PFSK-1 (cell line): Measurements from ENCODE around the gene TGOLN2.

Experiments used
- FOXP2 ChIP-seq: optimal IDR thresholded peaks from 2 replicates; pipeline ENCODE3; 2011; ENCODE audit warnings: borderline replicate concordance, control low read depth, inconsistent platforms; ENCODE audit not compliant: insufficient read depth; ENCODE audit errors: extremely low read length, extremely low read depth
- POLR2AphosphoS5 ChIP-seq: IDR thresholded peaks from 2 replicates; pipeline ENCODE4 v1.6.1; 2012; ENCODE audit warnings: low read depth, mild to moderate bottlenecking, control low read depth, low read length, moderate library complexity
- SIN3A ChIP-seq: IDR thresholded peaks from 2 replicates; pipeline ENCODE4 v1.6.1; 2012; ENCODE audit warnings: mild to moderate bottlenecking, low read length, moderate library complexity, borderline replicate concordance; ENCODE audit not compliant: insufficient read depth
- TAF1 ChIP-seq: IDR thresholded peaks from 2 replicates; pipeline ENCODE4 v1.6.1; 2012; ENCODE audit warnings: low read length, control low read depth, borderline replicate concordance; ENCODE audit not compliant: insufficient read depth
- TF ChIP-seq, protein P1 (sequence below), 2 experiments: IDR thresholded peaks; 2 replicates each; pipeline versions ENCODE4 v1.6.1 to v1.8.0; 2011 to 2012; ENCODE audit warnings: low read depth in 2 of 2, low read length in 2 of 2, control low read depth in 1 of 2, inconsistent platforms in 1 of 2, mild to moderate bottlenecking in 1 of 2, moderate library complexity in 1 of 2; ENCODE audit not compliant: insufficient read depth in 1 of 2

The TGOLN2 gene

DNA sequence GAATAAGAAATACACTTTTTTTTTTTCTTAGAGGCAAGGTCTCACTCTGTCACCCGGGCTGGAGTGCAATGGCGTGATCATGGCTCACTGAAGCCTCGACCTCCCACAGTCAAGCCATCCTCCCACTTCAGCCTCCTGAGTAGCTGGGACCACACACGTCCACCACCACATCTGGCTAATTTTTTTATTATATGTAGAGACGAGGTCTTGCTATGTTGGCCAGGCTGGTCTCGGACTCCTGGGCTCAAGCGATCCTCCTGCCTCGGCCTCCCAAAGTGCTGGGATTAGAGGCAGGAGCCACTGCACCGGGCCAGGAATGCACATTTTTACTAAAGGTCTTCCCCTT lies 2.4 kb downstream of the TGOLN2 start:
- TF ChIP-seq POLR2AphosphoS5 (no peak), TAF1 (no peak), FOXP2 (no peak), SIN3A (no peak)
- TF ChIP-seq, protein P1, sequence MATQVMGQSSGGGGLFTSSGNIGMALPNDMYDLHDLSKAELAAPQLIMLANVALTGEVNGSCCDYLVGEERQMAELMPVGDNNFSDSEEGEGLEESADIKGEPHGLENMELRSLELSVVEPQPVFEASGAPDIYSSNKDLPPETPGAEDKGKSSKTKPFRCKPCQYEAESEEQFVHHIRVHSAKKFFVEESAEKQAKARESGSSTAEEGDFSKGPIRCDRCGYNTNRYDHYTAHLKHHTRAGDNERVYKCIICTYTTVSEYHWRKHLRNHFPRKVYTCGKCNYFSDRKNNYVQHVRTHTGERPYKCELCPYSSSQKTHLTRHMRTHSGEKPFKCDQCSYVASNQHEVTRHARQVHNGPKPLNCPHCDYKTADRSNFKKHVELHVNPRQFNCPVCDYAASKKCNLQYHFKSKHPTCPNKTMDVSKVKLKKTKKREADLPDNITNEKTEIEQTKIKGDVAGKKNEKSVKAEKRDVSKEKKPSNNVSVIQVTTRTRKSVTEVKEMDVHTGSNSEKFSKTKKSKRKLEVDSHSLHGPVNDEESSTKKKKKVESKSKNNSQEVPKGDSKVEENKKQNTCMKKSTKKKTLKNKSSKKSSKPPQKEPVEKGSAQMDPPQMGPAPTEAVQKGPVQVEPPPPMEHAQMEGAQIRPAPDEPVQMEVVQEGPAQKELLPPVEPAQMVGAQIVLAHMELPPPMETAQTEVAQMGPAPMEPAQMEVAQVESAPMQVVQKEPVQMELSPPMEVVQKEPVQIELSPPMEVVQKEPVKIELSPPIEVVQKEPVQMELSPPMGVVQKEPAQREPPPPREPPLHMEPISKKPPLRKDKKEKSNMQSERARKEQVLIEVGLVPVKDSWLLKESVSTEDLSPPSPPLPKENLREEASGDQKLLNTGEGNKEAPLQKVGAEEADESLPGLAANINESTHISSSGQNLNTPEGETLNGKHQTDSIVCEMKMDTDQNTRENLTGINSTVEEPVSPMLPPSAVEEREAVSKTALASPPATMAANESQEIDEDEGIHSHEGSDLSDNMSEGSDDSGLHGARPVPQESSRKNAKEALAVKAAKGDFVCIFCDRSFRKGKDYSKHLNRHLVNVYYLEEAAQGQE (IDR thresholded peaks at IDR 0.05; ENCODE audit: insufficient read depth in 1 of 2, low read depth in 2 of 2, low read length in 2 of 2) = no peak

DNA sequence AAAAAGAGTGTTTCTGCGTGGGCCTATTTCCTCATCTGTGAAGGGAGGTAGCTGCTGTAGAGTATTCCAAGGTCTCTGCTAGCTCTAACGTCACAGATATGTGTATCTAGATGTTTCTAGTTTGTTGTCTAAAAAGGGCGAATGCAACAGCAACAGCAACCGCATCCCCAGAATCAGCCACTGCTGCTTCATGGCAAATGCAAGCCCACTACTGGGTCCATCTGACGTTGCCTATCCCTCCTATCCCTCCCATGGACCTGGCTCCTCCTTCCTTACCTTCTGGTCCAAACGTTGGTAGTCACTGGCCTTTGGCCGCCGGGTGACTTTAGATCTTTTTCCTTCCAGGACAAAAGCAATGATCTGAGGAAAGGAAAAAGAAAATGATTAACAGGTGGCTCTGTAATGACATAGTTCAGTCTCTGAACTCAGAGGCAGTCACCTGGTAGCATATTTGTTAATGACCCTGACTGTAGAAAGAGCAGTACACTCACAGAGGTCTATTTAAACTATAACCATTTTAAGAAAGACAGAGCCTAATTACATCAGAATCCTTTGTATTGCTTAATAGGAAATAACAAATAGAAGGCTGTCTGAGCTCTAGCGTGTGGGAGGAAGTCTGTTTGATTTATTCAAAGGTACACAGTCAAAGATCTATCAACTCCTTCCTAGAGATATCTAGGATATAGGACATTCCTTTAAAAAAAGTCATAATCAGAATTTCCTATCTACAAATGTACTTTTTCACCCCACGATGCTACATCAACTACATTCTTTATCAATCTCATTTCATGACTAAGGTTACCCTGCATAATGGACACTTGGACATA lies 2.9 kb downstream of the TGOLN2 start:
- TF ChIP-seq TAF1 = no peak
- no peak for TF ChIP-seq FOXP2
- no peak for TF ChIP-seq POLR2AphosphoS5
- TF ChIP-seq, protein P1 (IDR thresholded peaks at IDR 0.05; ENCODE audit: insufficient read depth in 1 of 2, low read depth in 2 of 2, low read length in 2 of 2) = no peak
- TF ChIP-seq SIN3A = no peak

DNA sequence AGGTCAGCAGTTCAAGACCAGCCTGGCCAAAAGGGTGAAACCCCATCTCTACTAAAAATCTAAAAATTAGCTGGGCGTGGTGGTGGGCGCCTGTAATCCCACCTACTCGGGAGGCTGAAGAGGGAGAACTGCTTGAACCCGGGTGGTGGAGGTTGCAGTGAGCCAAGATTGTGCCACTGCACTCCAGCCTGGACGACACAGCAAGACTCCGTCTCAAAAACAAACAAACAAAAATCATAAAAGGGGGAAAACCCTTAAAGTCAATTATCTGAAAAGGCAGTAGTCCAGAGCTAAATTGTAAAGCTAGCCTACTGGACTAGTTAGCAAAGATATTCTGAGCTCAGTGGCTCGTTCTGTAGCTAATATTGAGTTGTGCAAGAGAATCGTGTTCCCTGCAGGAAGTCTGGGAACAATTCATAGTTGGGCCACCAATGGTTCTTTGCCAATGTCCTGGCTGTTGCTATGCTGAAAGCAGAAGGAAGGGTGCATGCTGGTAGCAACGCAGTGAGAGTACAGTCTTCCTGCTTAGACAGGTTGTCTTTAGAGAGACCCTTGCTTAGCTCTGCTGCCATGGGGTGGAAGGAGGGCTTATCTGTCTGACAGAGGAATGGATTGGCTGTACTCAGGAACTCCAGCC lies 4.3 kb downstream of the TGOLN2 start:
- TF ChIP-seq, protein P1 (IDR thresholded peaks at IDR 0.05; ENCODE audit: insufficient read depth in 1 of 2, low read depth in 2 of 2, low read length in 2 of 2) = no peak
- TF ChIP-seq SIN3A = no peak
- no peak for TF ChIP-seq FOXP2
- TF ChIP-seq TAF1 = no peak
- TF ChIP-seq POLR2AphosphoS5 = no peak

DNA sequence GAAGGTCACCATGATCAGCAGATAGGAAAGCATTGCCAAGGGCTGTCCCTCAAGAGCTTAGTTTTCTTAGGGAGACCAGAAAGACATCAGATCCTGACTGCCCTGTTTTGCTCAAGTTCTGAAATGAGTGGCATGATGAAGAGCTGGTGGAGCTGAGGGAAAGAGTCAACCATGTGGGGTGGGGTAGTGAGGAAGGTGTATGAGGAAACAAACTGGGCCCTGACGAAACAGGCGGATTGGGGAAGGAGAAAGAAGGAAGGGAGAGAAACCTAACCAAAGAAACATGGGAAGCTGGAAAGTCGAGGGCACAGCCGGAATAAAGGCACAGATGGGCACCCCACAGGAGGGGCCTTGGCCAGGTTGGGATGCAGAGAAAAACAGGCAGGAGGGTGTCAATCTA lies 8.0 kb downstream of the TGOLN2 start:
- TF ChIP-seq TAF1 (no peak), FOXP2 (no peak), POLR2AphosphoS5 (no peak), SIN3A (no peak)
- TF ChIP-seq, protein P1 (IDR thresholded peaks at IDR 0.05; ENCODE audit: insufficient read depth in 1 of 2, low read depth in 2 of 2, low read length in 2 of 2) = no peak
